ENCODE measurements around the gene ADAM17. TPM values are rescaled to one million over a fixed set of nuclear protein-coding genes. Genes with fewer than 3 reads are reported as not detected.
A peak's percentile ranks its signal among the peaks of the same experiment; 100 is the strongest.

ADAM17 gene
- total and polyA plus RNA-seq, 4 donors, result 3.3 to 14.1 (median 7.9) TPM

GRCh38 chr2:9565436-9566153 is 10.0 kb upstream of the ADAM17 start:
- Histone ChIP-seq H3K27ac (ENCODE audit: low read depth in 1 of 2, low read length in 2 of 2) (no peak overlapping the region), H3K4me3 (ENCODE audit: low read depth in 1 of 3, low read length in 3 of 3) (no peak overlapping the region), H3K36me3 (ENCODE audit: control insufficient read depth in 4 of 4, insufficient read depth in 3 of 4, low read depth in 1 of 4, low read length in 3 of 4) (peaks cover 0 to 1% (median 0%) of the 10 kb centered on the region in 4 donors), H3K4me1 (ENCODE audit: control insufficient read depth in 4 of 4, insufficient read depth in 4 of 4, low read length in 3 of 4) (peaks cover 0 to 5% (median 0%) of the 10 kb centered on the region in 4 donors), H3K27me3 (ENCODE audit: control insufficient read depth in 4 of 4, insufficient read depth in 4 of 4, low read length in 3 of 4) (no peaks in the 10 kb centered on the region), H3K9ac (ENCODE audit: low read depth in 1 of 2, low read length in 2 of 2) (no peak overlapping the region), H3K9me3 (ENCODE audit: control insufficient read depth in 4 of 4, low read length in 3 of 4) (no peaks in the 10 kb centered on the region)
- TF ChIP-seq JUND (IDR thresholded peaks at IDR 0.05) (peak in 1 of 2 donors; percentile 54), FOXA1 (IDR thresholded peaks at IDR 0.05) (no peak)
- WGBS, result 94% methylated on average over 11 of the region's 11 CpGs
- DNase-seq (ENCODE audit: low spot score), result no peak

GRCh38 chr2:9560628-9561027 is 5.0 kb upstream of the ADAM17 start:
- no peaks in the 10 kb centered on the region for H3K9me3 ChIP-seq (ENCODE audit: control insufficient read depth in 4 of 4, low read length in 3 of 4)
- H3K4me3 ChIP-seq (ENCODE audit: low read depth in 1 of 3, low read length in 3 of 3), result no peak overlapping the region
- TF ChIP-seq FOXA1 (IDR thresholded peaks at IDR 0.05), result no peak
- no peak for TF ChIP-seq RXRA (IDR thresholded peaks at IDR 0.05)
- no peak for TF ChIP-seq HNF4A (conservative IDR thresholded peaks at IDR 0.05)
- TF ChIP-seq NR2F2 (IDR thresholded peaks at IDR 0.05), result no peak
- TF ChIP-seq SP1 (IDR thresholded peaks at IDR 0.05), result no peak
- no peak for TF ChIP-seq HNF4G (IDR thresholded peaks at IDR 0.05)
- TF ChIP-seq MAX (IDR thresholded peaks at IDR 0.05), result no peak
- no peak for TF ChIP-seq GABPA (IDR thresholded peaks at IDR 0.05 in 1 of 2, conservative IDR thresholded peaks at IDR 0.05 in 1 of 2)
- peaks cover 0 to 10% (median 2%) of the 10 kb centered on the region in 4 donors for H3K4me1 ChIP-seq (ENCODE audit: control insufficient read depth in 4 of 4, insufficient read depth in 4 of 4, low read length in 3 of 4)
- peaks cover 0 to 3% (median 0%) of the 10 kb centered on the region in 4 donors for H3K36me3 ChIP-seq (ENCODE audit: control insufficient read depth in 4 of 4, insufficient read depth in 3 of 4, low read depth in 1 of 4, low read length in 3 of 4)
- H3K9ac ChIP-seq (ENCODE audit: low read depth in 1 of 2, low read length in 2 of 2), result no peak overlapping the region
- H3K27ac ChIP-seq (ENCODE audit: low read depth in 1 of 2, low read length in 2 of 2), result no peak overlapping the region
- no peaks in the 10 kb centered on the region for H3K27me3 ChIP-seq (ENCODE audit: control insufficient read depth in 4 of 4, insufficient read depth in 4 of 4, low read length in 3 of 4)
- WGBS, result 96% methylated on average over 2 of the region's 2 CpGs
- no peak for DNase-seq (ENCODE audit: low spot score)

GRCh38 chr2:9558948-9559381 is 3.3 kb upstream of the ADAM17 start:
- DNase-seq (ENCODE audit: low spot score), result no peak
- Histone ChIP-seq H3K27ac (ENCODE audit: low read depth in 1 of 2, low read length in 2 of 2) (no peak overlapping the region), H3K4me3 (ENCODE audit: low read depth in 1 of 3, low read length in 3 of 3) (no peak overlapping the region), H3K9ac (ENCODE audit: low read depth in 1 of 2, low read length in 2 of 2) (no peak overlapping the region), H3K4me1 (ENCODE audit: control insufficient read depth in 4 of 4, insufficient read depth in 4 of 4, low read length in 3 of 4) (peaks cover 0 to 18% (median 13%) of the 10 kb centered on the region in 4 donors), H3K27me3 (ENCODE audit: control insufficient read depth in 4 of 4, insufficient read depth in 4 of 4, low read length in 3 of 4) (no peaks in the 10 kb centered on the region), H3K9me3 (ENCODE audit: control insufficient read depth in 4 of 4, low read length in 3 of 4) (no peaks in the 10 kb centered on the region), H3K36me3 (ENCODE audit: control insufficient read depth in 4 of 4, insufficient read depth in 3 of 4, low read depth in 1 of 4, low read length in 3 of 4) (peaks cover 0 to 3% (median 0%) of the 10 kb centered on the region in 4 donors)
- TF ChIP-seq FOXA2 (IDR thresholded peaks at IDR 0.05) (no peak), REST (IDR thresholded peaks at IDR 0.05) (no peak), HNF4G (IDR thresholded peaks at IDR 0.05) (no peak), YY1 (IDR thresholded peaks at IDR 0.05) (no peak), SP1 (IDR thresholded peaks at IDR 0.05) (no peak), TAF1 (conservative IDR thresholded peaks at IDR 0.05) (no peak), RAD21 (IDR thresholded peaks at IDR 0.05) (no peak), FOXA1 (IDR thresholded peaks at IDR 0.05) (no peak), JUND (IDR thresholded peaks at IDR 0.05) (no peak), ATF3 (IDR thresholded peaks at IDR 0.05) (no peak), CTCF (IDR thresholded peaks at IDR 0.05; ENCODE audit: low read depth, low read length, missing input control) (no peak), NR2F2 (IDR thresholded peaks at IDR 0.05) (no peak), RXRA (IDR thresholded peaks at IDR 0.05) (no peak)
- WGBS, result 90% methylated on average over 1 of the region's 1 CpG

Measured in liver (tissue), 9 donors.